ENCODE measurements around the gene UQCC5.

Gene UQCC5

GRCh38 chr3:52516509-52517195 lies 19.8 kb upstream of the UQCC5 start:
- no peak overlapping the region for H3K27ac ChIP-seq (ENCODE audit: insufficient read depth, low read depth, low read length, poor library complexity, severe bottlenecking)
- WGBS, 2 experiments, result 91 to 94% methylated on average over 19 of the region's 19 CpGs
- H3K9me3 ChIP-seq (ENCODE audit: control insufficient read depth, low read length), result no peaks in the 10 kb centered on the region
- H3K36me3 ChIP-seq (ENCODE audit: control insufficient read depth, insufficient read depth, low read length), result no peaks in the 10 kb centered on the region
- no peak overlapping the region for H3K4me3 ChIP-seq (ENCODE audit: insufficient read depth, low read depth, low read length)
- peaks cover 7% of the 10 kb centered on the region for H3K27me3 ChIP-seq (ENCODE audit: control insufficient read depth, insufficient read depth, low read length, poor library complexity, severe bottlenecking)
- H3K4me1 ChIP-seq (ENCODE audit: control insufficient read depth, insufficient read depth, low read length), result no peaks in the 10 kb centered on the region

- H3K9me3 ChIP-seq (ENCODE audit: control insufficient read depth, low read length), result no peaks in the 10 kb centered on the region
- WGBS, 2 experiments, result 89% methylated on average over 25 of the region's 25 CpGs
- no peaks in the 10 kb centered on the region for H3K4me1 ChIP-seq (ENCODE audit: control insufficient read depth, insufficient read depth, low read length)
- H3K27ac ChIP-seq (ENCODE audit: insufficient read depth, low read depth, low read length, poor library complexity, severe bottlenecking), result no peak overlapping the region
- H3K4me3 ChIP-seq (ENCODE audit: insufficient read depth, low read depth, low read length), result no peak overlapping the region
- H3K27me3 ChIP-seq (ENCODE audit: control insufficient read depth, insufficient read depth, low read length, poor library complexity, severe bottlenecking), result peaks cover 7% of the 10 kb centered on the region
- H3K36me3 ChIP-seq (ENCODE audit: control insufficient read depth, insufficient read depth, low read length), result no peaks in the 10 kb centered on the region
Measured at GRCh38 chr3:52517796-52518722, 18.3 kb upstream of the UQCC5 start.

GRCh38 chr3:52518723-52519444 lies 17.5 kb upstream of the UQCC5 start:
- Histone ChIP-seq H3K36me3 (ENCODE audit: control insufficient read depth, insufficient read depth, low read length) (peaks cover 5% of the 10 kb centered on the region), H3K4me3 (ENCODE audit: insufficient read depth, low read depth, low read length) (no peak overlapping the region), H3K27ac (ENCODE audit: insufficient read depth, low read depth, low read length, poor library complexity, severe bottlenecking) (no peak overlapping the region), H3K4me1 (ENCODE audit: control insufficient read depth, insufficient read depth, low read length) (no peaks in the 10 kb centered on the region), H3K9me3 (ENCODE audit: control insufficient read depth, low read length) (no peaks in the 10 kb centered on the region), H3K27me3 (ENCODE audit: control insufficient read depth, insufficient read depth, low read length, poor library complexity, severe bottlenecking) (peaks cover 7% of the 10 kb centered on the region)
- WGBS, 2 experiments, result 57% methylated on average over 50 of the region's 50 CpGs

GRCh38 chr3:52519445-52520140 lies 16.8 kb upstream of the UQCC5 start:
- no peaks in the 10 kb centered on the region for H3K4me1 ChIP-seq (ENCODE audit: control insufficient read depth, insufficient read depth, low read length)
- peaks cover 7% of the 10 kb centered on the region for H3K27me3 ChIP-seq (ENCODE audit: control insufficient read depth, insufficient read depth, low read length, poor library complexity, severe bottlenecking)
- no peak overlapping the region for H3K4me3 ChIP-seq (ENCODE audit: insufficient read depth, low read depth, low read length)
- 90% methylated on average over 22 of the region's 22 CpGs for WGBS, 2 experiments
- H3K36me3 ChIP-seq (ENCODE audit: control insufficient read depth, insufficient read depth, low read length), result peaks cover 12% of the 10 kb centered on the region
- no peak overlapping the region for H3K27ac ChIP-seq (ENCODE audit: insufficient read depth, low read depth, low read length, poor library complexity, severe bottlenecking)
- H3K9me3 ChIP-seq (ENCODE audit: control insufficient read depth, low read length), result no peaks in the 10 kb centered on the region

GRCh38 chr3:52520141-52520667 lies 16.2 kb upstream of the UQCC5 start:
- no peaks in the 10 kb centered on the region for H3K9me3 ChIP-seq (ENCODE audit: control insufficient read depth, low read length)
- H3K4me1 ChIP-seq (ENCODE audit: control insufficient read depth, insufficient read depth, low read length), result no peaks in the 10 kb centered on the region
- WGBS, 2 experiments, result 93 to 96% methylated on average over 14 of the region's 14 CpGs
- H3K36me3 ChIP-seq (ENCODE audit: control insufficient read depth, insufficient read depth, low read length), result peaks cover 16% of the 10 kb centered on the region
- peaks cover 7% of the 10 kb centered on the region for H3K27me3 ChIP-seq (ENCODE audit: control insufficient read depth, insufficient read depth, low read length, poor library complexity, severe bottlenecking)
- H3K4me3 ChIP-seq (ENCODE audit: insufficient read depth, low read depth, low read length), result no peak overlapping the region
- H3K27ac ChIP-seq (ENCODE audit: insufficient read depth, low read depth, low read length, poor library complexity, severe bottlenecking), result no peak overlapping the region

GRCh38 chr3:52520716-52521487 lies 15.5 kb upstream of the UQCC5 start:
- no peak overlapping the region for H3K27ac ChIP-seq (ENCODE audit: insufficient read depth, low read depth, low read length, poor library complexity, severe bottlenecking)
- H3K4me3 ChIP-seq (ENCODE audit: insufficient read depth, low read depth, low read length), result no peak overlapping the region
- H3K27me3 ChIP-seq (ENCODE audit: control insufficient read depth, insufficient read depth, low read length, poor library complexity, severe bottlenecking), result peaks cover 7% of the 10 kb centered on the region
- H3K36me3 ChIP-seq (ENCODE audit: control insufficient read depth, insufficient read depth, low read length), result peaks cover 18% of the 10 kb centered on the region
- 91 to 94% methylated on average over 20 of the region's 20 CpGs for WGBS, 2 experiments
- no peaks in the 10 kb centered on the region for H3K4me1 ChIP-seq (ENCODE audit: control insufficient read depth, insufficient read depth, low read length)
- H3K9me3 ChIP-seq (ENCODE audit: control insufficient read depth, low read length), result no peaks in the 10 kb centered on the region

- no peaks in the 10 kb centered on the region for H3K4me1 ChIP-seq (ENCODE audit: control insufficient read depth, insufficient read depth, low read length)
- H3K9me3 ChIP-seq (ENCODE audit: control insufficient read depth, low read length), result no peaks in the 10 kb centered on the region
- H3K36me3 ChIP-seq (ENCODE audit: control insufficient read depth, insufficient read depth, low read length), result peaks cover 18% of the 10 kb centered on the region
- H3K27me3 ChIP-seq (ENCODE audit: control insufficient read depth, insufficient read depth, low read length, poor library complexity, severe bottlenecking), result peaks cover 7% of the 10 kb centered on the region
- H3K4me3 ChIP-seq (ENCODE audit: insufficient read depth, low read depth, low read length), result no peak overlapping the region
- H3K27ac ChIP-seq (ENCODE audit: insufficient read depth, low read depth, low read length, poor library complexity, severe bottlenecking), result no peak overlapping the region
- 93 to 94% methylated on average over 8 of the region's 8 CpGs for WGBS, 2 experiments
Measured at GRCh38 chr3:52521488-52521824, 14.9 kb upstream of the UQCC5 start.

- no peak overlapping the region for H3K27ac ChIP-seq (ENCODE audit: insufficient read depth, low read depth, low read length, poor library complexity, severe bottlenecking)
- no peaks in the 10 kb centered on the region for H3K4me1 ChIP-seq (ENCODE audit: control insufficient read depth, insufficient read depth, low read length)
- 95% methylated on average over 33 of the region's 33 CpGs for WGBS, 2 experiments
- peaks cover 21% of the 10 kb centered on the region for H3K36me3 ChIP-seq (ENCODE audit: control insufficient read depth, insufficient read depth, low read length)
- no peaks in the 10 kb centered on the region for H3K9me3 ChIP-seq (ENCODE audit: control insufficient read depth, low read length)
- peaks cover 7% of the 10 kb centered on the region for H3K27me3 ChIP-seq (ENCODE audit: control insufficient read depth, insufficient read depth, low read length, poor library complexity, severe bottlenecking)
- no peak overlapping the region for H3K4me3 ChIP-seq (ENCODE audit: insufficient read depth, low read depth, low read length)
Measured at GRCh38 chr3:52521881-52522650, 14.3 kb upstream of the UQCC5 start.

All from ectodermal cell (in vitro differentiated cells).